CD4-positive, alpha-beta T cell treated with Interleukin-1 beta for 1 hour (primary cell): ENCODE data around the gene TAS2R46.

Experiments used
- DNase-seq, 2 donors: peaks; one replicate each; pipeline ENCODE4 v3.0.0-alpha.2; 2020 to 2022

Gene TAS2R46

GRCh38 chr12:11031307-11031706, 30.8 kb downstream of the TAS2R46 start, which contains the start of gene TAS2R31:
Gene TAS2R31 (minus strand): TSS chr12:11031407. CDS start chr12:11031335, 72 bp downstream.
- no peak for DNase-seq

GRCh38 chr12:11026118-11026517, 36.0 kb downstream of the TAS2R46 start:
- no peak for DNase-seq

GRCh38 chr12:11023387-11023786, 38.7 kb downstream of the TAS2R46 start:
- no peak for DNase-seq

- DNase-seq = no peak
These were observed 39.6 kb downstream of the TAS2R46 start, which contains the start of gene TAS2R19 for GRCh38 chr12:11022520-11022919. Gene TAS2R19 (minus strand): TSS chr12:11022620. CDS start chr12:11022571, 49 bp downstream.

GRCh38 chr12:11016937-11017336, 45.2 kb downstream of the TAS2R46 start:
- DNase-seq = no peak

- DNase-seq = no peak
These were observed 46.2 kb downstream of the TAS2R46 start for GRCh38 chr12:11015775-11016430.

GRCh38 chr12:11014234-11014633, 47.9 kb downstream of the TAS2R46 start:
- DNase-seq = no peak
